ENCODE measurements around the gene NCOR1.

DNA sequence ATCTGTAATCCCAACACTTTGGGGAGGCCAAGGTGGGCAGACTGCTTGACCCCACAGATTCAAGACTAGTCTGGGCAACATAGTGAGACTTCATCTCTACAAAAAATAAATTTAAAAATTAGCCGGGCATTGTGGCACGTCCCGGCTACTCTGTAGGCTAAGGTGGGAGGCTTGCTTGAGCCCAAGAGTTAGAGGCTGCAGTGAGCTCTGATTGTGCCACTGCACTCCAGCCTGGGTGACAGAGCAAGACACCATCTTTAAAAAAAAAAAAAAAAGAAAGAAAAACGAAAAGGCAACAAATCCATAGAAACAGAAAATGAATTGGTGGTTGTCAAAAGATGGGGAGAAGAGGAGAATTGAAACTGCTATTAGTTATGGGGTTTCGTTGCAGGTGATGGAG, 27.7 kb downstream of the NCOR1 start:
- TF ChIP-seq, protein P1, sequence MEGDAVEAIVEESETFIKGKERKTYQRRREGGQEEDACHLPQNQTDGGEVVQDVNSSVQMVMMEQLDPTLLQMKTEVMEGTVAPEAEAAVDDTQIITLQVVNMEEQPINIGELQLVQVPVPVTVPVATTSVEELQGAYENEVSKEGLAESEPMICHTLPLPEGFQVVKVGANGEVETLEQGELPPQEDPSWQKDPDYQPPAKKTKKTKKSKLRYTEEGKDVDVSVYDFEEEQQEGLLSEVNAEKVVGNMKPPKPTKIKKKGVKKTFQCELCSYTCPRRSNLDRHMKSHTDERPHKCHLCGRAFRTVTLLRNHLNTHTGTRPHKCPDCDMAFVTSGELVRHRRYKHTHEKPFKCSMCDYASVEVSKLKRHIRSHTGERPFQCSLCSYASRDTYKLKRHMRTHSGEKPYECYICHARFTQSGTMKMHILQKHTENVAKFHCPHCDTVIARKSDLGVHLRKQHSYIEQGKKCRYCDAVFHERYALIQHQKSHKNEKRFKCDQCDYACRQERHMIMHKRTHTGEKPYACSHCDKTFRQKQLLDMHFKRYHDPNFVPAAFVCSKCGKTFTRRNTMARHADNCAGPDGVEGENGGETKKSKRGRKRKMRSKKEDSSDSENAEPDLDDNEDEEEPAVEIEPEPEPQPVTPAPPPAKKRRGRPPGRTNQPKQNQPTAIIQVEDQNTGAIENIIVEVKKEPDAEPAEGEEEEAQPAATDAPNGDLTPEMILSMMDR (conservative IDR thresholded peaks at IDR 0.05): no peak
- TF ChIP-seq EZH2 (IDR thresholded peaks at IDR 0.05; ENCODE audit: low read depth): no peak
